CD14-positive monocyte (primary cell): ENCODE data around the gene CGN. TPM values are rescaled to one million over a fixed set of nuclear protein-coding genes. Genes with fewer than 3 reads are reported as not detected.

Source experiments
- DNase-seq, 3 donors: peaks; one replicate each; pipeline ENCODE4 v3.0.0-alpha.2; 2011 to 2022
- H2AFZ ChIP-seq: 2 replicates; pipeline ENCODE4 v1.6.0; 2012; ENCODE audit warnings: mild to moderate bottlenecking, low read depth, low read length, inconsistent platforms; ENCODE audit not compliant: insufficient read depth, poor library complexity, severe bottlenecking
- H3K27ac ChIP-seq, 2 donors: 1 replicate in 1 of 2; 2 replicates in 1 of 2; pipeline ENCODE4 v1.5.1; 2012 to 2013; ENCODE audit warnings: low read length in 2 of 2, control low read depth in 1 of 2, inconsistent platforms in 1 of 2, low read depth in 1 of 2, mild to moderate bottlenecking in 1 of 2
- H3K27me3 ChIP-seq, 2 donors: one replicate each; pipeline versions ENCODE4 v1.6.0 to v1.6.1; 2011 to 2013; ENCODE audit warnings: low read length in 2 of 2; ENCODE audit not compliant: control insufficient read depth in 2 of 2, insufficient read depth in 2 of 2
- H3K36me3 ChIP-seq, 2 donors: replicated peaks in 1 of 2; 1 replicate in 1 of 2; 2 replicates in 1 of 2; pipeline versions ENCODE4 v1.5.1 to v1.6.1; 2012 to 2013; ENCODE audit warnings: low read length in 2 of 2, control low read depth in 1 of 2, inconsistent platforms in 1 of 2, mild to moderate bottlenecking in 1 of 2; ENCODE audit not compliant: insufficient read depth in 2 of 2, control insufficient read depth in 1 of 2
- H3K4me1 ChIP-seq, 2 donors: 1 replicate in 1 of 2; 2 replicates in 1 of 2; pipeline versions ENCODE4 v1.5.1 to v1.6.1; 2012 to 2013; ENCODE audit warnings: low read length in 2 of 2, control low read depth in 1 of 2, inconsistent platforms in 1 of 2, mild to moderate bottlenecking in 1 of 2, moderate library complexity in 1 of 2; ENCODE audit not compliant: insufficient read depth in 2 of 2, control insufficient read depth in 1 of 2
- H3K4me2 ChIP-seq: replicated peaks from 2 replicates; pipeline ENCODE3; 2012; ENCODE audit warnings: low read length, moderate library complexity, mild to moderate bottlenecking; ENCODE audit not compliant: poor library complexity, severe bottlenecking; ENCODE audit errors: extremely low read depth
- H3K4me3 ChIP-seq, 3 experiments: fragments of 200-600 bp in 1 of 3; sonication (generic) in 1 of 3; replicated peaks in 1 of 3; 1 replicate in 2 of 3; 2 replicates in 1 of 3; pipeline ENCODE4 v1.5.1; 2011 to 2013; ENCODE audit warnings: low read length in 3 of 3, mild to moderate bottlenecking in 3 of 3, control low read depth in 2 of 3, low read depth in 2 of 3, inconsistent platforms in 1 of 3, moderate library complexity in 1 of 3
- H3K79me2 ChIP-seq: 2 replicates; pipeline ENCODE4 v1.6.0; 2012; ENCODE audit warnings: mild to moderate bottlenecking, control low read depth, inconsistent platforms, low read length, moderate library complexity; ENCODE audit not compliant: insufficient read depth
- H3K9ac ChIP-seq: 2 replicates; pipeline ENCODE4 v1.6.0; 2017; ENCODE audit warnings: low read length, mild to moderate bottlenecking; ENCODE audit not compliant: insufficient read depth, poor library complexity, severe bottlenecking
- H3K9me3 ChIP-seq, 2 donors: replicated peaks in 1 of 2; 1 replicate in 1 of 2; 2 replicates in 1 of 2; pipeline versions ENCODE4 v1.5.1 to v1.6.1; 2012 to 2013; ENCODE audit warnings: low read length in 2 of 2, control low read depth in 1 of 2; ENCODE audit not compliant: control insufficient read depth in 1 of 2, insufficient read depth in 1 of 2
- H4K20me1 ChIP-seq: 2 replicates; pipeline ENCODE4 v1.6.0; 2012; ENCODE audit warnings: mild to moderate bottlenecking, low read length, control low read depth, moderate library complexity; ENCODE audit not compliant: insufficient read depth
- H3K27ac Mint-ChIP-seq, 7 donors: one replicate each; pipeline ENCODE4 v1.8.0; 2020; ENCODE audit warnings: mild to moderate bottlenecking in 7 of 7, mixed read lengths in 7 of 7, moderate library complexity in 6 of 7, inconsistent platforms in 2 of 7
- H3K27me3 Mint-ChIP-seq, 3 donors: one replicate each; pipeline ENCODE4 v1.8.0; 2021 to 2022; ENCODE audit warnings: low read depth in 3 of 3, mild to moderate bottlenecking in 3 of 3, mixed read lengths in 3 of 3, moderate library complexity in 3 of 3, inconsistent platforms in 1 of 3
- H3K36me3 Mint-ChIP-seq, 2 donors: one replicate each; pipeline ENCODE4 v1.8.0; 2020; ENCODE audit warnings: mixed read lengths in 2 of 2, inconsistent platforms in 1 of 2, mild to moderate bottlenecking in 1 of 2
- H3K4me1 Mint-ChIP-seq: one replicate; pipeline ENCODE4 v1.8.0; 2020; ENCODE audit warnings: mild to moderate bottlenecking, mixed read lengths
- H3K4me3 Mint-ChIP-seq, 2 donors: one replicate each; pipeline ENCODE4 v1.8.0; 2020; ENCODE audit warnings: mild to moderate bottlenecking in 2 of 2, mixed read lengths in 2 of 2, moderate library complexity in 1 of 2
- H3K9me3 Mint-ChIP-seq, 7 donors: one replicate each; pipeline ENCODE4 v1.8.0; 2020 to 2022; ENCODE audit warnings: mixed read lengths in 7 of 7, mild to moderate bottlenecking in 6 of 7, moderate library complexity in 6 of 7, inconsistent platforms in 2 of 7
- WGBS: methylation state at CpG from one replicate; pipeline ENCODE4 v1.1.5; 2013; ENCODE audit warnings: missing lambda C conversion rate; ENCODE audit not compliant: insufficient coverage; 5-methylcytosine and 5-hydroxymethylcytosine counted together
- intact Hi-C, 2 donors: fragments of 100-400 bp; cut with micrococcal nuclease; formaldehyde crosslinking; loops; one replicate each; pipeline versions ENCODE4 v1.15.0 to v1.15.1; 2023
- polyA plus RNA-seq, 3 donors: library from polyadenylated mRNA; depleted of rRNA in 1 of 3; unstranded in 2 of 3; stranded (reverse) in 1 of 3; fragments of 300-500 nt in 2 of 3; fragments of >200 nt in 1 of 3; fragmentation: Illumina TruSeq in 2 of 3; gene quantifications; 1 replicate in 2 of 3; 2 replicates in 1 of 3; pipeline ENCODE4 v1.2.3, GENCODE V29; 2012 to 2021
- TF ChIP-seq, protein P1 (sequence below): fragments of 200-600 bp; IDR thresholded peaks from one replicate; pipeline ENCODE4 v1.8.0; 2022; ENCODE audit warnings: antibody characterized with exemption, mild to moderate bottlenecking

Gene CGN
- polyA plus RNA-seq, 3 donors: not detected

DNA sequence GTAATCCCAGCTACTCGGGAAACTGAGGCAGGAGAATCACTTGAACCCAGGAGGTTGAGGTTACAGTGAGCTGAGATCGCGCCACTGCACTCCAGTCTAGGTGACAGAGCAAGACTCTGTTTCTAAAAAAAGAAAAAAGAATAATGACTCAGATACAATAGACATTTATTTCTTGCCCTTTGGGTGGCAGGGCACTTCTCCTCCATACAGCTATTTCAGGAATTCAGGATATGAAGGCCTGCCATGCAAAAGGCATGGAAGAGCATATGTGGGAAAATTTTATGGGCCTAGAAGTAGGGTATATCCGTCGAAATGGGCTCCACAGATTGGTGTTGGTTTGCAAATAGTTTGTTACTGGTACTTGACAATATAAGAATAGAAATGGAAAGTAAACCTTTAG lies 31.7 kb upstream of the CGN start:
- Histone ChIP-seq H3K9ac (no peak overlapping the region), H2AFZ (no peak overlapping the region), H3K27me3 (no peaks in the 10 kb centered on the region), H3K4me1 (no peaks in the 10 kb centered on the region), H4K20me1 (no peaks in the 10 kb centered on the region), H3K9me3 (peaks cover 4 to 12% of the 10 kb centered on the region in 2 donors), H3K4me3 (no peak overlapping the region), H3K4me2 (no peak overlapping the region), H3K79me2 (no peaks in the 10 kb centered on the region), H3K27ac (no peak overlapping the region), H3K36me3 (no peaks in the 10 kb centered on the region)
- WGBS: 83% methylated on average over 1 of the region's 5 CpGs
- Mint-ChIP-seq H3K4me3 (no peak overlapping the region), H3K36me3 (no peaks in the 10 kb centered on the region), H3K9me3 (peaks cover 0 to 17% (median 14%) of the 10 kb centered on the region in 7 donors), H3K27ac (no peak overlapping the region), H3K4me1 (no peaks in the 10 kb centered on the region), H3K27me3 (peaks cover 4 to 8% (median 7%) of the 10 kb centered on the region in 3 donors)
- intact Hi-C loops: no loop called here
- DNase-seq: no peak
- TF ChIP-seq, protein P1, sequence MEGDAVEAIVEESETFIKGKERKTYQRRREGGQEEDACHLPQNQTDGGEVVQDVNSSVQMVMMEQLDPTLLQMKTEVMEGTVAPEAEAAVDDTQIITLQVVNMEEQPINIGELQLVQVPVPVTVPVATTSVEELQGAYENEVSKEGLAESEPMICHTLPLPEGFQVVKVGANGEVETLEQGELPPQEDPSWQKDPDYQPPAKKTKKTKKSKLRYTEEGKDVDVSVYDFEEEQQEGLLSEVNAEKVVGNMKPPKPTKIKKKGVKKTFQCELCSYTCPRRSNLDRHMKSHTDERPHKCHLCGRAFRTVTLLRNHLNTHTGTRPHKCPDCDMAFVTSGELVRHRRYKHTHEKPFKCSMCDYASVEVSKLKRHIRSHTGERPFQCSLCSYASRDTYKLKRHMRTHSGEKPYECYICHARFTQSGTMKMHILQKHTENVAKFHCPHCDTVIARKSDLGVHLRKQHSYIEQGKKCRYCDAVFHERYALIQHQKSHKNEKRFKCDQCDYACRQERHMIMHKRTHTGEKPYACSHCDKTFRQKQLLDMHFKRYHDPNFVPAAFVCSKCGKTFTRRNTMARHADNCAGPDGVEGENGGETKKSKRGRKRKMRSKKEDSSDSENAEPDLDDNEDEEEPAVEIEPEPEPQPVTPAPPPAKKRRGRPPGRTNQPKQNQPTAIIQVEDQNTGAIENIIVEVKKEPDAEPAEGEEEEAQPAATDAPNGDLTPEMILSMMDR: no peak

DNA sequence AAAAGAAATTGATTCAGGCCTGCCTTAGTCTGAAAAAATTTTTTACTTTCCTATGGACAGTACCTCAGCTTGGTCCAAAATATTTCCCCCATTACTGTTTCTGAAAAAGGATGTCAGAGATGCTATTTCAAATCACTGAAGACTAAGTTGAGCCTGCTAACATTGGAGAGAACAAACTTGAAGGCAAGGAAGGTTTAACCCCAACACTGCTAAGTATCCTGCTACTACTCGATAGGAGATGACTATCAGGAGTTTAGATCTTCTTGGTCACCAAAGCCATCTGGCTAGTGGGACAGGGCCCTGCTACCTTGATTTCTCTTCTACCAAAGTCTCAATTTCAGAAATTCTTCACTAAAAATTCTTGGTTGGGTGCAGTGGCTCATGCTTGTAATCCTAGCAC lies 29.2 kb upstream of the CGN start:
- no peaks in the 10 kb centered on the region for H3K27me3 ChIP-seq
- WGBS: 100% methylated on average over 1 of the region's 1 CpG
- H3K4me3 ChIP-seq: no peak overlapping the region
- intact Hi-C loops: no loop called here
- H3K4me3 Mint-ChIP-seq: no peak overlapping the region
- no peaks in the 10 kb centered on the region for H3K36me3 Mint-ChIP-seq
- no peak overlapping the region for H3K27ac Mint-ChIP-seq
- H3K4me2 ChIP-seq: no peak overlapping the region
- H3K36me3 ChIP-seq: no peaks in the 10 kb centered on the region
- no peak overlapping the region for H3K9ac ChIP-seq
- no peaks in the 10 kb centered on the region for H3K4me1 ChIP-seq
- H3K9me3 ChIP-seq: peaks cover 4 to 12% of the 10 kb centered on the region in 2 donors
- H3K4me1 Mint-ChIP-seq: no peaks in the 10 kb centered on the region
- H2AFZ ChIP-seq: no peak overlapping the region
- DNase-seq: no peak
- H3K79me2 ChIP-seq: no peaks in the 10 kb centered on the region
- H3K27ac ChIP-seq: no peak overlapping the region
- no peaks in the 10 kb centered on the region for H4K20me1 ChIP-seq
- peaks cover 4 to 9% (median 7%) of the 10 kb centered on the region in 3 donors for H3K27me3 Mint-ChIP-seq
- peaks cover 0 to 17% (median 14%) of the 10 kb centered on the region in 7 donors for H3K9me3 Mint-ChIP-seq
- TF ChIP-seq, protein P1: no peak
